ENCODE results near the gene PLCH2. TPM values are rescaled to one million over a fixed set of nuclear protein-coding genes. Genes with fewer than 3 reads are reported as not detected.

The PLCH2 gene
- total and polyA plus RNA-seq, 11 donors = 0.04 to 1.0 (median 0.35) TPM; not detected in 4

GRCh38 chr1:2522230-2522629 is 46.1 kb downstream of the PLCH2 start:
- WGBS, 4 donors = 81 to 89% (median 87%) methylated on average over 7 of the region's 7 CpGs
- intact Hi-C loops (cut with DNase I) = loop anchor here in 2 of 10 donors (10.0 kb wide), 1 partner anchor 327 kb away; the partner anchor contains the start of gene FAAP20 (in 2 of the 2)
- H3K36me3 ChIP-seq = peaks cover 2 to 54% (median 44%) of the 10 kb centered on the region in 9 donors

GRCh38 chr1:2523191-2523890 is 47.3 kb downstream of the PLCH2 start:
- no peak for ATAC-seq
- Histone ChIP-seq H3K27ac (peak overlapping the region in 1 of 12 donors; percentile 51), H3K36me3 (peaks cover 2 to 43% (median 33%) of the 10 kb centered on the region in 9 donors), H3K4me3 (peak overlapping the region in 3 of 12 donors; percentile 7 to 92 (median 24)), H3K27me3 (peaks cover 0 to 6% (median 0%) of the 10 kb centered on the region in 9 donors), H3K9me3 (no peaks in the 10 kb centered on the region), H3K4me1 (peaks cover 16 to 54% (median 46%) of the 10 kb centered on the region in 12 donors)
- 63 to 66% (median 64%) methylated on average over 24 to 32 of the region's 32 CpGs for WGBS, 4 donors
- TF ChIP-seq, protein P1, sequence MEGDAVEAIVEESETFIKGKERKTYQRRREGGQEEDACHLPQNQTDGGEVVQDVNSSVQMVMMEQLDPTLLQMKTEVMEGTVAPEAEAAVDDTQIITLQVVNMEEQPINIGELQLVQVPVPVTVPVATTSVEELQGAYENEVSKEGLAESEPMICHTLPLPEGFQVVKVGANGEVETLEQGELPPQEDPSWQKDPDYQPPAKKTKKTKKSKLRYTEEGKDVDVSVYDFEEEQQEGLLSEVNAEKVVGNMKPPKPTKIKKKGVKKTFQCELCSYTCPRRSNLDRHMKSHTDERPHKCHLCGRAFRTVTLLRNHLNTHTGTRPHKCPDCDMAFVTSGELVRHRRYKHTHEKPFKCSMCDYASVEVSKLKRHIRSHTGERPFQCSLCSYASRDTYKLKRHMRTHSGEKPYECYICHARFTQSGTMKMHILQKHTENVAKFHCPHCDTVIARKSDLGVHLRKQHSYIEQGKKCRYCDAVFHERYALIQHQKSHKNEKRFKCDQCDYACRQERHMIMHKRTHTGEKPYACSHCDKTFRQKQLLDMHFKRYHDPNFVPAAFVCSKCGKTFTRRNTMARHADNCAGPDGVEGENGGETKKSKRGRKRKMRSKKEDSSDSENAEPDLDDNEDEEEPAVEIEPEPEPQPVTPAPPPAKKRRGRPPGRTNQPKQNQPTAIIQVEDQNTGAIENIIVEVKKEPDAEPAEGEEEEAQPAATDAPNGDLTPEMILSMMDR (IDR thresholded peaks at IDR 0.05) = no peak
- no peak for TF ChIP-seq POLR2A (IDR thresholded peaks at IDR 0.05)
- DNase-seq = no peak
- intact Hi-C loops (cut with DNase I) = loop anchor here in 2 of 10 donors (10.0 kb wide), 1 partner anchor 329 kb away; the partner anchor contains the start of gene FAAP20 (in 2 of the 2)

More at GRCh38 chr1:2522230-2522629, 46.1 kb downstream of the PLCH2 start:
- Histone ChIP-seq H3K27me3 (no peaks in the 10 kb centered on the region), H3K4me1 (peaks cover 14 to 43% (median 36%) of the 10 kb centered on the region in 12 donors), H3K9me3 (no peaks in the 10 kb centered on the region), H3K27ac (no peak overlapping the region), H3K4me3 (no peak overlapping the region)
- DNase-seq (no peak), ATAC-seq (no peak)
- no peak for TF ChIP-seq POLR2A (IDR thresholded peaks at IDR 0.05)
- TF ChIP-seq, protein P1 (IDR thresholded peaks at IDR 0.05) = no peak

DNA sequence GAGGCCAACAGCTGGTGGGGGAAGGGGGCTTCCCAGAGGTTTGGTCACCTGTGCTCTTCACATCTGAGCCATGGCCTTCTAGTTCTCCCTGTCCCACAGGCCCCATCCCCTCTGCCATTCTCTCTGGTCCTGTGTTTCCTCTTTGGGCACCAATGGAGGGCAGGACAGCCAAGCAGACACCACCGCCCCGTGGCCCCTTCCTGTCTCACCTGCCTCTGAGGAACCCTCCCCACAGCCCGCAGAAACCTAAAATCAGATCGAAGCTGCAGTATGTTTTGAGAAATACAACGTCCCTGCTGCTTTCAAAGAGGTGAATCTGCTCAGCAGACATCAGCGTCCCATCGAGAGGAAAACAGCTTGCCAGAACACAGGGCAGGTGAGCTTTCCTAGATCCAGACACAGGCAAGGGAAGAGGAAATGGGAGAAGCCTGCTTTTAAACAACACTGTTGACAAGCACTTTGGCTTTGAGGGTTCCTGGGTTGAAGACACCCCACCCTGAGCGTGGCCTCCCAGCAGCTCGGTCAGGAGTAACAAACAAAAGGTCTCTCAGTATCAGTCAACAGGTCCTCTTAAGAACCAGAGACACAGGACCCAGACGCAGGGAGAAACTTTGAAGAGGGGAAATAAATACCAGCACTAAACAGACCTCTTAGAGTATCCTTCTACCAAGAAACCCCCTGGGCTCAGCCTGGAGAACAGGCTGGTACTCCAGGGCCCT is 48.0 kb downstream of the PLCH2 start:
- ATAC-seq (no peak), DNase-seq (no peak)
- Histone ChIP-seq H3K4me3 (peak overlapping the region in 8 of 12 donors; percentile 7 to 97 (median 86)), H3K4me1 (peaks cover 23 to 62% (median 53%) of the 10 kb centered on the region in 12 donors), H3K27ac (peak overlapping the region in 1 of 12 donors; percentile 51), H3K9me3 (no peaks in the 10 kb centered on the region), H3K36me3 (peaks cover 0 to 36% (median 26%) of the 10 kb centered on the region in 9 donors), H3K27me3 (peaks cover 0 to 13% (median 0%) of the 10 kb centered on the region in 9 donors)
- TF ChIP-seq, protein P1 (IDR thresholded peaks at IDR 0.05) = no peak
- TF ChIP-seq POLR2A (IDR thresholded peaks at IDR 0.05) = no peak
- 63 to 67% (median 65%) methylated on average over 10 of the region's 10 CpGs for WGBS, 4 donors
- intact Hi-C loops (cut with DNase I) = loop anchor here in 2 of 10 donors (10.0 kb wide), 1 partner anchor 329 kb away; the partner anchor contains the start of gene FAAP20 (in 2 of the 2)
